GOT3 (cell line): Measurements from ENCODE around the gene PELI2.

Source experiments
- DNase-seq: peaks from one replicate; lab custom pipeline; 2025; ENCODE audit warnings: mixed read lengths; lab: John Stamatoyannopoulos, UW

PELI2 gene

DNA sequence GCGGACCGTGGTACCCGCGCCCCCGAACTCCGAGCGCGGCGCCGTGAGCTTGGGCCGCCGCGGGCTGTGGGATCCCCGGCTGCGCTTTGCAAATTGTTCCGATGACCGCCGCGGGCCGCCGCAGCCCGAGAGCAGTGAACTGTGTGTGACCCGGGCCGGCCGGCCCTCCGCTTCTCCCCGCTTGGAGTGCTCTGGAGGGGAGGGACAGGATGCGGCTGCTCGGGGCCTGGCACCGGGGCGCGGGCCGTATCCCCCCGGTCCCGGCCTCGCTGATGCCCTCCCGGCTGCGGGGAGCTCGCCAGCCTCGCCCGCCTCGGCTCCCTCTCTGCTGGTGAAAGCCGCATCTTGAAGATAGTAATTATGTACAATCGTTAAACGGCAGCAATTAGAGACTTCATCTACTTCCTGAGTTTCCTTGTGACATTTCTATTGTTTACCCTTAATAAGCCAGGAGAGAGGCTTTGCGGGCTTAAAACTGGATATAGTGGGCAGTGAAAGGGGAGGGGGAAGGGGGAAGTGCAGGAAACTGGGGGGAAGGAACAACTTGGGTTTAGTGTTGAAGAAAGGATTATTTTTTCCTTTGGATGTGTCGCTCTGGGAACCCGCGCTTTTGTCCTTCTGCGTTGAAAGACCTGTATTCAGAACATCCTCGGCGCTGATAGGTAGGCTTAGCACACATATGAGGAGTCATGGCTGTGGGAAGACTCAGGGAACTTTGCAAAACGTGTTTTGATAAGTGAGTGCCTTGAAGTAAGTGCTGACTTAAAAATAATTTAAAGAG, 1.2 kb downstream of the PELI2 start:
- no peak for DNase-seq

DNA sequence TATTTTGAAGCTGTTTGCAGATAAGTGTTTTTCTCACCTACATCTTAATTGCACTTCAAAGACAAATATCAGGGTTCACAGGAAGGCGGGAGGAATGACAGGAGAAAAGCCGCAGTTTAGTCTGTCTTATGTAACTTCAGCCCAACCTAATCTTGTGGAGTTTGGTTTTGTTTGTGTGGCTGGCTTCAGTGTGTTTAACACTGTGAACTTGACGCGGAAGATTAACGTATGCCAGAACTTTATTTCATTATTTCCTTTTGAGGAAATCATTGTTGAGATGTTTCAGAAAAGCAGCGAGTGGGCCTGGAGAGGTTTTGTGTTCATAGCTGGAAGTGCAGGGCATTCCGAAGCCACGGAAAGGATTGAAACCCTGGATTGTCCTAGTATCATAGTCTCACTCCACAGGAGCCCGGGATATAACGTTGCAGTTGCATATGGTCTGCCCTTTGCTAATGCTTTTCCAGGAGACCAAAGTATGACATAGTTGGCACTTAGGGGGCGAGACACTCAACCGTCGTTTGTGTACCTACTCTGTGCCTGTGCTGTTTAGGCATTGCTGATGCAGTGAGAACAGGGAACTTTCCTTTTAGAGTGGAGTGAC, 2.0 kb downstream of the PELI2 start:
- no peak for DNase-seq

DNA sequence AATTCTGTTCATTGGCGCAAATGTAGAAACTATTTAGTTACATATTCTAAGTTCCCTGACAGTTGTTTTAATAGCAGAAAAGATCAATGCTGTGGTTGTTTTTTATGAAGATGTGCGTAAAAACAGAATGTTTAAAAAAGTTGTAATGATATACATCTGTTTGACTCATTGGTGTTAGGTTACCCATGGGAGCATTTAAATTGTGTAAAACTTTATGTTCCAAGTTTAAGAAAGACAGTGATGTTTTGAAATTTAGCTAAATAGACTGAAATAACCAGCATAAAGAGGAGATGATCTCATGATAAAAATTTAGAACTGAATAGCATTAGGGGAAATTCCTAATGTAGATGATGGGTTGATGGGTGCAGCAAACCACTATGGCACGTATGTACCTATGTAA, 3.6 kb downstream of the PELI2 start:
- no peak for DNase-seq

DNA sequence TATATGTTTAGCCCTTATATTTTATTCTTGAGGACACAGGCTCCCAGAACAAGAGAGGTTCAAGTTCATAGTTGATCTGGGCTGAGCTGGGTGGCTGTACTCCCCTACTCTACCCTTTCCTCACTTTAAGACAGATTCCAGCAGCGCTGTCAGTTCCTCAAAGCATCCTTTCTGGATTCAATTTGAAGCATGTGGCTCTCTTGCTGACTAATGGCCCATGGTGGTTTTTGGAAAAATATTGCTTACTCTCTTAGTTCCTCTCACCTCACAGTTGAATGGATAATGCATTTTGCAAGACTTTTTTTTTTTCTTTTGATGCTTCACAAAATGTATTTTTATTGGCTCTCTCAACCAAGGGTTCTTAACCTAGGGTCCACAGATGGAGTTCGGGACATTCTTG, 4.1 kb downstream of the PELI2 start:
- no peak for DNase-seq

GRCh38 chr14:56124327-56124726, 6.1 kb downstream of the PELI2 start:
- DNase-seq, result no peak

DNA sequence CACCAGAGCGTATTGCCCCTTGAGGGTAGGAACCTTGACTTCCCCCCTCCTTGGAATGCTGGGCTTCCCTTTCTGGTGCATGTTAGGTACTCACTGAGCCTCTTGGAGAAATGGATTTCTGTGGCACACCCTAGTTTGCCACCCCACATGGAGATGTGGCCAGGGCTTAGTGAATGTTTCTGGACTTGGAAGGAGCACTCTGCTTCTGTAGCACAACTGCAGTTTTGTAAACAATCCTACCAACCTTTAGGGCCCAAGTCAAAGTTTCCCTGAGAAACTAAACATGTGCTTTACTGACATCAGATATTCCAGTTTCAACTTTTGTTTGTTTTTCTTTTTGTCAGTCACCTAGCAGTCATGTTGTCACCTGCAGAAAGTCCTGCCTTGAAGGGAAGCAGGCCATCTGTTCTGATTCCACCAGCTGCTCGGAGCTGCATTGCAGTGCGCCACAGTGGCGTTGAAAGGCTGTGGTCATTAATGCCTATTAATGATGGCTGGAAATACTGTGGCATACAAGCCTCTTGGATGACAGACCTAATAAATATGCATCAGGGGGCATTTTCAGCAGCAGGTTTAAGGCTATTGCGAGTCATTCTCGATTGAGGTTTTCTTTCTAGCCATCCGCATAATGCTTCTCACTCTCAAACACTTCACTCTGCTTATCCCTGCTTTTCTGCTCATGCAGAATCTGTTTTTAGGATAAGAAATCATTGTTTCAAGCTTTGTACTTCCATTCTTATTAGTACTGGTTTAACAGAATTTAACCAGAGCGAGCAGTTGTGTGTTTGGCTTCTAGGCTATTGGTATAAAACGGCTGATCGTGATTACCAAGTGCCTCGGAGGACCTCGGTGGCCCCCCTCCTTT, 7.8 kb downstream of the PELI2 start:
- DNase-seq, result no peak

- DNase-seq, result no peak
Observed at GRCh38 chr14:56126637-56126913, 8.4 kb downstream of the PELI2 start.

- no peak for DNase-seq
Observed at GRCh38 chr14:56127156-56127555, 8.9 kb downstream of the PELI2 start.

DNA sequence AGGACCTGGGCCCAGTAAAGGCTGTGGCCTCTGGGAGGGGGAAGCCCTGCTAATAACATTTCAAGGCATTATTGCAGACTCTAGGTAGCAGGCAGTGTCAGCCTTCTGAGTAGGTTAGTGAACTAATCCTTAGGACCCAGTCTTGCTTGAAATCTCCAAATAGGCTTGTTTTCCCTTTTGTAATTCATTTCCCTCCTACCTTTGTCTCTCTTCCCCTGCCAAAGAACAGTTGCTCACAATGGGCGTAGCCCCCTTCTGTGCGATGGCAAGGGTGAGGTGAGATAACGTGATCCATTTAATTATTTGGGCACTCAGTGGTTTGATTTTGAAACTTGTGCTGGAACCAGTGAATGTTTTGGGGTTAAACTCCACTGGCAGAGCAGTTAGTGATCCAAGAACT, 10.9 kb downstream of the PELI2 start:
- DNase-seq, result no peak

GRCh38 chr14:56129933-56130332, 11.7 kb downstream of the PELI2 start:
- DNase-seq, result no peak

DNA sequence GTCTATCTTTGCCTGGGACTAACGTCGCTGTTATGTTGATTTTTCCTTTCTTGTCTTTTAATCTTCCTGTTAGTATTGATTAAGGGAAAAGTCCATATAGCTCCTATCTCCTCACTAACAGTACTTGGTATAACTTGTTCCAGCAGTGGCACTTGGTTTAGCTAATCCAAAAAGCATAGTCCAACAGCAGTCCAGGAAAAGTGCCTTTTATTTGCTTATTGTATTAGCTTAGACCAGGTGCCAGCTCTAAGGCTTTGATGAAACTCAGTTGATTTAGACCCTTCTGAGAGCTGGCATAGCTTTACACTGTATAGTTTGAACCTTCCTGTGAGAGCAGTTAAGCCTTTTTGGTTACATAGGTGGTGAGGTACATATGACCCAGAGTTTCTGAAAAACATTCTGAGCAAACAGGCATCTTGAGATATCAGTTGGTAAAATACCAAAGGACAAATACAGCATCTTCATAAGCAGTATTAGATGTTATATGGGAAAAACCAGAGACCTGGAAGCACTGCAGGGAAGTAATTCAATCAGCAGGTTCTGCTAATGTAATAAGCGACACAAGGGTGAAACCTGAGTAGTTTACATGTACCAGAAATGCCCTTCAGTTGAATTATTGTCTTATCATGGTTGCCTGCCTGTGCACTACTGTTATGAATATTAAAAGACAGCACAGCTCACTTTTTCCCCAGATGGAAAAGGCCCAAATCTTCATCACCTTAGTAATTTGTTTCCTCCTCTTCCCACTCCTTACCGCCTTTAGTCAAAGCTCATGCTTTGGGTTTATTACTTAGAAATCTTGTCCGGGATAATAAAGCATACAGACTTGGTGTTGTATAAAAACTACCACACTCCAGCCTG, 13.0 kb downstream of the PELI2 start:
- DNase-seq, result no peak

- no peak for DNase-seq
Observed at GRCh38 chr14:56131865-56132833, 13.9 kb downstream of the PELI2 start.

DNA sequence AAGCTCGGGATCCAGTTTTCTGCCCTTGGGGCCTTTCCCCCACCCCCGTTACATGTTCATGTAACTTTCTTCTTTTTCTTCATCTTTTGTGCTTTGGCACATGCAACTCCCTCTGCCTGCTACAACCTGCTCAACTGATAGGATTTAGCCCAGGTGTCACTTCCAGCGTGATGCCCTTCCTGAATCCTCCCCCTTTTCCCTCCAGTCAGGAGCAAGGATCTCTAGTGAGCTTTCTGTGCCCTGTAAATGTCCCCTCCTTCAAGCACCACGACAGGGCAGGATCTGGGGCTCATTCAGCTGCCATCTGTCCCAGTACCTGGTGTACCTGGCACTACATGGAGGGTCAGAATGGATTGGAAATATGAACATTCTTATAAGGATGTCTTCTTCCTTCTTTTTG, 15.3 kb downstream of the PELI2 start:
- DNase-seq, result no peak

DNA sequence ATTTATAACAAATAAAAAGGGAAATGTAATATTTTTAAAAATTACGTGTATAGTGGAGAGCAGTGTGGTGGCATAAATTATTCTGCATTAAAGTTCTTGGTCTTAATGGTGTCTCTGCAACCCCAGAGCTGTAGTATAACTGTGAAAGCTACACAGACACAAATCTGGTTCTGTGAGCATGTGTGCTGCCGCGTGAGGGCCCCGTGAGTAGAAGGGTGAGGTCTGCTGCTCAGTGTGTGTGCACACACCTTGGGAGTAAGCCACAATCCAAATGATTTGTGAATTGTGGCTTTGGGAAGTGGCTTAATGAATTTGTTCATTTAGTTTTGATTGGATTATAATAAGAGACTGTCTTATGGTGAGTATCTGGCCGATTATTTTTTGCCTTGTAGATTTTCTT, 16.8 kb downstream of the PELI2 start:
- no peak for DNase-seq

- no peak for DNase-seq
Observed at GRCh38 chr14:56135668-56136067, 17.5 kb downstream of the PELI2 start.

- DNase-seq, result no peak
Observed at GRCh38 chr14:56136571-56137452, 18.6 kb downstream of the PELI2 start.

GRCh38 chr14:56137453-56137807, 19.2 kb downstream of the PELI2 start:
- no peak for DNase-seq

- DNase-seq, result no peak
Observed at GRCh38 chr14:56137849-56138248, 19.6 kb downstream of the PELI2 start.

- DNase-seq, result no peak
Observed at GRCh38 chr14:56138928-56139327, 20.7 kb downstream of the PELI2 start.

DNA sequence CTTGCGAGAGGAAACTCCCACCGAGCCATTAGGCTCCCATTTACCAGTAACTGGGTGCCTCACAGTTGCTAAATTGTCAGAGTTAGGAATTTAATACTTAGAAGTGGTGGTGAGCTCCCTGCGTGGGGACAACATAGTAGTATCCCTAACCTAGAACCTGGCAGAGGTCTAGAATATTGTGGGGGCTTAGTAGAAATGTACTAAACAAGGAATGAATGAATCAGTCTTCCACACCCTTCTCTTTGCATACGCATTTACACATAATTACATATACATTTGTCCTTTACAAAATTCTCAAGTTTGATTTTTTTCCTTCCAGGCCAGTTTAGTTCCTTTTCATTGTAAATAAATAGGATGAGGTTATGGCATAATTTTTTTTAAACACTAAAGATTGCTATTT, 24.1 kb downstream of the PELI2 start:
- no peak for DNase-seq
